Measurements from ENCODE around the gene EML3. TPM values are rescaled to one million over a fixed set of nuclear protein-coding genes. Genes with fewer than 3 reads are reported as not detected.
"Not testable (repeated sequence)": the region's sequence is repeated elsewhere in the genome, so short reads cannot be mapped to it uniquely, and the experiment has no call there.

EML3 gene
- total and polyA plus RNA-seq, 2 donors, result 12.9 to 47.7 TPM

DNA sequence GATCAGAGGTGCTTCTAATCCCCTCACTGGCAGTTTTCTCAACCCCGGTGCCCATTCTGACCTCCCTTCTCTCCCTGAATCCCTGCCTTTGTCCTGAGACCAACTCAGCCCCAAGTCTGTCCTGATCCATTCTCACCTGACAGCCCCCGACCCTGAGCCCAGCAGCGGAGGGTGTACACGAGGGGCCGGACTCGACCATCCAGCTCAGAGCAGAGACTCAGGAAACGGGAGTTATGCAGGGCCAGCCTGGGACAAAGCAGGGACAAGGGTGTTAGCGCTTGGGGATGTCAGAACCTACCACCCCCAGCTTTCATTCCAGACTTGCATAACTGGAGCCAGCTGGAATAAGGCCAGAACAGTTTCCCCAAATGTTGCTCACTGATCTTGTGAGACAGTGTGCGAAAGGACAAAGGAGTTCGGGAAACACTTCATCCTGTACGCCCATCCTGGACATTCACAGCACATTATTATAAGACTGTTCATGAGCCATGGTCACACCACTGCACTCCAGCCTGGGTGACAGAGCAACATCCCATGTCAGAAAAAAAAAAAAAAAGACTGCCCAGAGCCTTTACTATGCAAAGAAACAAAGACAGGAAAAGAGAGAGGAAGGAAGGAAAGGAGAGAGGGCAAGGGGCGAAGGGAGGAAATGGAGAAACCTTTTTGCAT is 35.4 kb downstream of the EML3 start:
- Histone ChIP-seq H3K4me1 (ENCODE audit: insufficient read depth) (no peaks in the 10 kb centered on the region), H3K4me3 (ENCODE audit: low read depth, low read length) (no peak overlapping the region), H3K36me3 (ENCODE audit: insufficient read depth) (peaks cover 2% of the 10 kb centered on the region), H3K27ac (ENCODE audit: low read depth) (no peak overlapping the region)
- 70% methylated on average over 12 of the region's 12 CpGs for WGBS
- DNase-seq (ENCODE audit: extremely low spot score), result no peak

- H3K36me3 ChIP-seq (ENCODE audit: insufficient read depth), result peaks cover 2% of the 10 kb centered on the region
- H3K4me1 ChIP-seq (ENCODE audit: insufficient read depth), result no peaks in the 10 kb centered on the region
- no peak overlapping the region for H3K27ac ChIP-seq (ENCODE audit: low read depth)
- no peak overlapping the region for H3K4me3 ChIP-seq (ENCODE audit: low read depth, low read length)
- no peak for DNase-seq (ENCODE audit: extremely low spot score)
- WGBS, result 75% methylated on average over 14 of the region's 14 CpGs
Observed at GRCh38 chr11:62575837-62576236, 36.7 kb downstream of the EML3 start.

DNA sequence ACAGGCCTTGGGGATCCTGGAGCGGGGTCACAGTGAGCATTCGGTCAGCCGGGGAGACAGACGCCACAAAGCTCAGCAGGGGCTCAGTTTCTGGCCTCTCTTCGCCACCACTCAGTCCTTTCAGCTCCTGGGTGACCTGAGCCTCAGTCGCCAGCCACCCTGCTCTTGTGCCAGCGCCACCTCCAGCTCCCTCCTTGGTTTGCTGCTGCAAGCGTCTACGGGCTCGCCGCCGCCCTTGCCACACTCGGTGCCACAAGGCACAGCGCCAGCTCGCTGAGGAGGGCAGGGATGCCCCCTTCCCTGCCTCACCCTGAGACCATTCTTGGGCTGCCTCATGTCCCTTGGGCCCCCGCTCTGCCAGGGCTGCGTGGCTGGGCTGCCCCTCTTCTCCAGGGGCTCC is 37.4 kb downstream of the EML3 start:
- Histone ChIP-seq H3K4me1 (ENCODE audit: insufficient read depth) (no peaks in the 10 kb centered on the region), H3K27ac (ENCODE audit: low read depth) (peak overlapping the region; percentile 24), H3K36me3 (ENCODE audit: insufficient read depth) (peaks cover 2% of the 10 kb centered on the region), H3K4me3 (ENCODE audit: low read depth, low read length) (no peak overlapping the region)
- 41% methylated on average over 17 of the region's 17 CpGs for WGBS
- DNase-seq (ENCODE audit: extremely low spot score), result no peak

GRCh38 chr11:62574363-62575071 is 38.1 kb downstream of the EML3 start:
- no peak for DNase-seq (ENCODE audit: extremely low spot score)
- Histone ChIP-seq H3K36me3 (ENCODE audit: insufficient read depth) (peaks cover 2% of the 10 kb centered on the region), H3K4me3 (ENCODE audit: low read depth, low read length) (peak overlapping the region; percentile 50), H3K4me1 (ENCODE audit: insufficient read depth) (no peaks in the 10 kb centered on the region), H3K27ac (ENCODE audit: low read depth) (peak overlapping the region; percentile 85)
- WGBS, result 1% methylated on average over 33 of the region's 33 CpGs

- WGBS, result under 1% methylated on average over 46 of the region's 46 CpGs
- peak; percentile 99 for DNase-seq (ENCODE audit: extremely low spot score)
- Histone ChIP-seq H3K4me1 (ENCODE audit: insufficient read depth) (no peaks in the 10 kb centered on the region), H3K36me3 (ENCODE audit: insufficient read depth) (peaks cover 2% of the 10 kb centered on the region), H3K27ac (ENCODE audit: low read depth) (peak within 1 kb of the TSS; percentile 85), H3K4me3 (ENCODE audit: low read depth, low read length) (peak within 1 kb of the TSS; percentile 64)
Observed at GRCh38 chr11:62573592-62574362, 38.8 kb downstream of the EML3 start, which contains the start of gene EEF1G. Gene EEF1G, minus strand, starts transcription at chr11:62573891. Its CDS starts 49 bp downstream, at chr11:62573842.

GRCh38 chr11:62573006-62573591 is 39.5 kb downstream of the EML3 start:
- WGBS, result under 1% methylated on average over 33 of the region's 33 CpGs
- H3K4me1 ChIP-seq (ENCODE audit: insufficient read depth), result no peaks in the 10 kb centered on the region
- H3K4me3 ChIP-seq (ENCODE audit: low read depth, low read length), result peak overlapping the region; percentile 64
- no peak for DNase-seq (ENCODE audit: extremely low spot score)
- H3K36me3 ChIP-seq (ENCODE audit: insufficient read depth), result peaks cover 4% of the 10 kb centered on the region
- peak overlapping the region; percentile 84 for H3K27ac ChIP-seq (ENCODE audit: low read depth)

GRCh38 chr11:62572431-62572830 is 40.1 kb downstream of the EML3 start:
- no peak for DNase-seq (ENCODE audit: extremely low spot score)
- Histone ChIP-seq H3K27ac (ENCODE audit: low read depth) (no peak overlapping the region), H3K36me3 (ENCODE audit: insufficient read depth) (peaks cover 4% of the 10 kb centered on the region), H3K4me3 (ENCODE audit: low read depth, low read length) (no peak overlapping the region), H3K4me1 (ENCODE audit: insufficient read depth) (no peaks in the 10 kb centered on the region)
- WGBS, result 71% methylated on average over 12 of the region's 12 CpGs

- not testable (repeated sequence) for DNase-seq (ENCODE audit: extremely low spot score); H3K27ac ChIP-seq (ENCODE audit: low read depth); H3K36me3 ChIP-seq (ENCODE audit: insufficient read depth); H3K4me3 ChIP-seq (ENCODE audit: low read depth, low read length); H3K4me1 ChIP-seq (ENCODE audit: insufficient read depth)
- WGBS, result 92% methylated on average over 5 of the region's 5 CpGs
Observed at GRCh38 chr11:62571493-62571892, 41.1 kb downstream of the EML3 start.

GRCh38 chr11:62570903-62571302 is 41.7 kb downstream of the EML3 start:
- H3K4me1 ChIP-seq (ENCODE audit: insufficient read depth); H3K27ac ChIP-seq (ENCODE audit: low read depth); H3K4me3 ChIP-seq (ENCODE audit: low read depth, low read length); DNase-seq (ENCODE audit: extremely low spot score); H3K36me3 ChIP-seq (ENCODE audit: insufficient read depth): not testable (repeated sequence)
- WGBS, result 90% methylated on average over 5 of the region's 5 CpGs

- Histone ChIP-seq H3K4me3 (ENCODE audit: low read depth, low read length) (no peak overlapping the region), H3K36me3 (ENCODE audit: insufficient read depth) (peaks cover 9% of the 10 kb centered on the region), H3K27ac (ENCODE audit: low read depth) (no peak overlapping the region), H3K4me1 (ENCODE audit: insufficient read depth) (no peaks in the 10 kb centered on the region)
- 73% methylated on average over 1 of the region's 1 CpG for WGBS
- no peak for DNase-seq (ENCODE audit: extremely low spot score)
Observed at GRCh38 chr11:62569611-62570010, 43.0 kb downstream of the EML3 start.

GRCh38 chr11:62567018-62567633 is 45.4 kb downstream of the EML3 start:
- Histone ChIP-seq H3K36me3 (ENCODE audit: insufficient read depth) (peaks cover 9% of the 10 kb centered on the region), H3K4me3 (ENCODE audit: low read depth, low read length) (no peak overlapping the region), H3K4me1 (ENCODE audit: insufficient read depth) (no peaks in the 10 kb centered on the region), H3K27ac (ENCODE audit: low read depth) (no peak overlapping the region)
- DNase-seq (ENCODE audit: extremely low spot score), result no peak
- 84% methylated on average over 8 of the region's 8 CpGs for WGBS

- H3K4me1 ChIP-seq (ENCODE audit: insufficient read depth), result no peaks in the 10 kb centered on the region
- no peak overlapping the region for H3K4me3 ChIP-seq (ENCODE audit: low read depth, low read length)
- no peak overlapping the region for H3K27ac ChIP-seq (ENCODE audit: low read depth)
- DNase-seq (ENCODE audit: extremely low spot score), result no peak
- WGBS, result 90% methylated on average over 8 of the region's 8 CpGs
- peaks cover 9% of the 10 kb centered on the region for H3K36me3 ChIP-seq (ENCODE audit: insufficient read depth)
Observed at GRCh38 chr11:62566247-62566646, 46.3 kb downstream of the EML3 start.

All from urinary bladder (tissue), 4 donors.